Spleen (tissue), 11 donors: ENCODE results near the gene ZNF146. TPM values are rescaled to one million over a fixed set of nuclear protein-coding genes. Genes with fewer than 3 reads are reported as not detected.

Source experiments
- DNase-seq: peaks from one replicate; pipeline ENCODE4 v3.0.0-alpha.2; 2020
- H3K27ac ChIP-seq, 8 donors: fragments of 200-600 bp; sonication (generic) in 7 of 8; 1 replicate in 4 of 8; 2 replicates in 4 of 8; pipeline versions ENCODE4 v1.5.0 to v1.8.0; 2016 to 2021; ENCODE audit warnings: inconsistent platforms in 4 of 8, mild to moderate bottlenecking in 4 of 8, moderate library complexity in 1 of 8
- H3K27me3 ChIP-seq, 7 donors: fragments of 200-600 bp; sonication (generic) in 6 of 7; replicated peaks in 1 of 7; 1 replicate in 4 of 7; 2 replicates in 3 of 7; pipeline versions ENCODE4 v1.5.0 to v1.8.0; 2016 to 2021; ENCODE audit warnings: inconsistent platforms in 3 of 7, mild to moderate bottlenecking in 1 of 7
- H3K36me3 ChIP-seq, 6 donors: fragments of 200-600 bp; sonication (generic) in 5 of 6; 1 replicate in 4 of 6; 2 replicates in 2 of 6; pipeline versions ENCODE4 v1.5.0 to v1.8.0; 2016 to 2021; ENCODE audit warnings: inconsistent platforms in 2 of 6
- H3K4me1 ChIP-seq, 6 donors: fragments of 200-600 bp; sonication (generic) in 5 of 6; 1 replicate in 3 of 6; 2 replicates in 3 of 6; pipeline versions ENCODE4 v1.5.0 to v1.8.0; 2016 to 2021; ENCODE audit warnings: inconsistent platforms in 3 of 6
- H3K4me3 ChIP-seq, 8 donors: fragments of 200-600 bp; sonication (generic) in 7 of 8; 1 replicate in 4 of 8; 2 replicates in 4 of 8; pipeline versions ENCODE4 v1.5.0 to v1.8.0; 2016 to 2021; ENCODE audit warnings: inconsistent platforms in 4 of 8, mild to moderate bottlenecking in 4 of 8, moderate library complexity in 2 of 8
- H3K9me3 ChIP-seq, 8 donors: fragments of 200-600 bp; sonication (generic) in 7 of 8; 1 replicate in 4 of 8; 2 replicates in 4 of 8; pipeline versions ENCODE4 v1.5.0 to v1.8.0; 2016 to 2021; ENCODE audit warnings: inconsistent platforms in 4 of 8
- CTCF ChIP-seq, 11 experiments: fragments of 200-600 bp in 7 of 11; fragments of 450-650 bp in 4 of 11; sonication (generic) in 4 of 11; IDR thresholded peaks in 8 of 11; conservative IDR thresholded peaks in 3 of 11; 1 replicate in 7 of 11; 2 replicates in 4 of 11; pipeline versions ENCODE4 v1.4.0 to v1.8.0; 2016 to 2021; ENCODE audit warnings: antibody characterized with exemption in 11 of 11, inconsistent platforms in 4 of 11, mild to moderate bottlenecking in 1 of 11
- POLR2A ChIP-seq, 3 donors: fragments of 450-650 bp; IDR thresholded peaks; one replicate each; pipeline ENCODE4 v1.5.1; 2017; ENCODE audit warnings: antibody characterized with exemption in 3 of 3, mild to moderate bottlenecking in 1 of 3
- POLR2AphosphoS5 ChIP-seq, 3 donors: sonication (generic); formaldehyde crosslinking; IDR thresholded peaks; one replicate each; pipeline ENCODE4 v1.5.1; 2017; ENCODE audit warnings: antibody characterized with exemption in 3 of 3
- WGBS, 5 donors: extraction: QIAGEN DNeasy Blood & Tissue Kit in 3 of 5; methylation state at CpG; one replicate each; pipeline versions ENCODE4 v1.1.5 to v1.1.7; 2013 to 2018; 5-methylcytosine and 5-hydroxymethylcytosine counted together
- intact Hi-C: fragments of 100-400 bp; cut with DNase I; formaldehyde crosslinking; loops from one replicate; pipeline ENCODE4 v1.15.0; 2023; ENCODE audit warnings: low total_unique reads
- polyA plus RNA-seq, 3 donors: library from polyadenylated mRNA; stranded (reverse); fragments of 200-250 nt; gene quantifications; one replicate each; pipeline ENCODE4 v1.2.1, GENCODE V29; 2013
- total RNA-seq, 7 donors: library from RNA; depleted of rRNA in 3 of 7; stranded (reverse); fragments of >200 nt in 3 of 7; fragmentation: NEBNext Ultra II Directional in 4 of 7; extraction: Animal tissue kit (Norgen Biotek cat#: 25700) in 4 of 7; gene quantifications; one replicate each; pipeline versions ENCODE4 v1.1.0 to v1.2.1, GENCODE V29; 2016 to 2021
- donor health status: healthy with polysubstance abuse.
- donor health status: DM: no; HTN: no; CAD: no; lungs with moderate emphysema.
- donor health status: DM: no; HTN: no; CAD: no.
- donor health status: Bipolar disorder and iron deficiency.
- donor health status: healthy.
- donor health status: DM: no; HTN: no; CAD: no.
- donor health status: DM: yes; HTN: yes; CAD: no.

ZNF146 gene
- total and polyA plus RNA-seq, 10 donors: 19.1 to 66.3 (median 46.8) TPM

GRCh38 chr19:36236304-36236945, 21.5 kb downstream of the ZNF146 start:
- H3K4me3 ChIP-seq: peak overlapping the region in 1 of 8 donors; percentile 17
- H3K4me1 ChIP-seq: no peaks in the 10 kb centered on the region
- H3K9me3 ChIP-seq: peaks cover 12 to 100% (median 98%) of the 10 kb centered on the region in 8 donors
- intact Hi-C loops: no loop called here
- TF ChIP-seq CTCF (IDR thresholded peaks at IDR 0.05 in 8 of 11, conservative IDR thresholded peaks at IDR 0.05 in 3 of 11): no peak
- TF ChIP-seq POLR2A (IDR thresholded peaks at IDR 0.05): no peak
- TF ChIP-seq POLR2AphosphoS5 (IDR thresholded peaks at IDR 0.05): no peak
- no peak for DNase-seq
- H3K36me3 ChIP-seq: peaks cover 42 to 94% (median 67%) of the 10 kb centered on the region in 6 donors
- no peaks in the 10 kb centered on the region for H3K27me3 ChIP-seq
- WGBS, 5 donors: 94 to 99% (median 96%) methylated on average over 6 of the region's 6 CpGs
- H3K27ac ChIP-seq: no peak overlapping the region

GRCh38 chr19:36236946-36237310, 22.0 kb downstream of the ZNF146 start:
- H3K27me3 ChIP-seq: no peaks in the 10 kb centered on the region
- no peak for DNase-seq
- H3K27ac ChIP-seq: no peak overlapping the region
- TF ChIP-seq CTCF (IDR thresholded peaks at IDR 0.05 in 8 of 11, conservative IDR thresholded peaks at IDR 0.05 in 3 of 11): no peak
- no peak for TF ChIP-seq POLR2AphosphoS5 (IDR thresholded peaks at IDR 0.05)
- TF ChIP-seq POLR2A (IDR thresholded peaks at IDR 0.05): no peak
- 95 to 99% (median 99%) methylated on average over 3 of the region's 3 CpGs for WGBS, 5 donors
- H3K4me1 ChIP-seq: no peaks in the 10 kb centered on the region
- H3K9me3 ChIP-seq: peaks cover 12 to 100% (median 98%) of the 10 kb centered on the region in 8 donors
- H3K36me3 ChIP-seq: peaks cover 38 to 89% (median 62%) of the 10 kb centered on the region in 6 donors
- peak overlapping the region in 1 of 8 donors; percentile 17 for H3K4me3 ChIP-seq
- intact Hi-C loops: no loop called here

DNA sequence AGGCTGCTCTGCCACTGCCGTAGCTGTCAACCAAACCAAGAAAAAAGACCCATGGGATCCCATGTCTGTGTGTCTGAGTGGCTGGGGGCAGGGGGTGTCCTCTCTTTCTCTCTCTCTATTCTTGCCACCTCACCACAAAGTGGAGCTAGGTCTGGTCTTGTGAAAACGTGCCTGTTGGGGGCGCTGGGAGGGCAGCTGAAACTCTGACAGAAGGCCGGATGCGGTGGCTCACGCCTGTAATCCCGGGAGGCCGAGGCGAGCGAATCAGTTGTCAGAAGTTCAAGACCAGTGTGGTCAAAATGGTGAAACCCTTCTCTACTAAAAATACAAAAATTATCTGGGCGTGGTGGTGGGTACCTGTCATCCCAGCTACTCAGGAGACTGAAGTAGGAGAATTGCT, 29.2 kb downstream of the ZNF146 start:
- Histone ChIP-seq H3K27me3 (peaks cover 0 to 26% (median 0%) of the 10 kb centered on the region in 7 donors), H3K4me1 (peaks cover 0 to 14% (median 5%) of the 10 kb centered on the region in 6 donors), H3K9me3 (peaks cover 0 to 91% (median 83%) of the 10 kb centered on the region in 8 donors), H3K27ac (no peak overlapping the region), H3K4me3 (no peak overlapping the region), H3K36me3 (peaks cover 0 to 17% (median 0%) of the 10 kb centered on the region in 6 donors)
- TF ChIP-seq CTCF (IDR thresholded peaks at IDR 0.05 in 8 of 11, conservative IDR thresholded peaks at IDR 0.05 in 3 of 11): no peak
- TF ChIP-seq POLR2A (IDR thresholded peaks at IDR 0.05): no peak
- TF ChIP-seq POLR2AphosphoS5 (IDR thresholded peaks at IDR 0.05): no peak
- 71 to 86% (median 71%) methylated on average over 11 of the region's 11 CpGs for WGBS, 5 donors
- intact Hi-C loops: no loop called here
- DNase-seq: no peak

GRCh38 chr19:36245210-36246005, 30.5 kb downstream of the ZNF146 start:
- WGBS, 5 donors: 4 to 10% (median 8%) methylated on average over 16 to 63 of the region's 63 CpGs
- TF ChIP-seq POLR2AphosphoS5 (IDR thresholded peaks at IDR 0.05) (peak in 1 of 3 donors; percentile 12), CTCF (IDR thresholded peaks at IDR 0.05 in 8 of 11, conservative IDR thresholded peaks at IDR 0.05 in 3 of 11) (no peak)
- no peak overlapping the region for H3K27ac ChIP-seq
- intact Hi-C loops: no loop called here
- DNase-seq: no peak
- peaks cover 0 to 4% (median 0%) of the 10 kb centered on the region in 6 donors for H3K36me3 ChIP-seq
- peak overlapping the region in 6 of 8 donors; percentile 12 to 59 (median 24) for H3K4me3 ChIP-seq
- peaks cover 0 to 26% (median 0%) of the 10 kb centered on the region in 7 donors for H3K27me3 ChIP-seq
- peaks cover 0 to 91% (median 74%) of the 10 kb centered on the region in 8 donors for H3K9me3 ChIP-seq
- H3K4me1 ChIP-seq: peaks cover 0 to 14% (median 5%) of the 10 kb centered on the region in 6 donors
